ENCODE data around the gene LSS. TPM values are rescaled to one million over a fixed set of nuclear protein-coding genes. Genes with fewer than 3 reads are reported as not detected.
"Not testable (repeated sequence)": the region's sequence is repeated elsewhere in the genome, so short reads cannot be mapped to it uniquely, and the experiment has no call there.

Gene LSS
- total and polyA plus RNA-seq, 2 donors: 14.9 to 15.4 TPM

DNA sequence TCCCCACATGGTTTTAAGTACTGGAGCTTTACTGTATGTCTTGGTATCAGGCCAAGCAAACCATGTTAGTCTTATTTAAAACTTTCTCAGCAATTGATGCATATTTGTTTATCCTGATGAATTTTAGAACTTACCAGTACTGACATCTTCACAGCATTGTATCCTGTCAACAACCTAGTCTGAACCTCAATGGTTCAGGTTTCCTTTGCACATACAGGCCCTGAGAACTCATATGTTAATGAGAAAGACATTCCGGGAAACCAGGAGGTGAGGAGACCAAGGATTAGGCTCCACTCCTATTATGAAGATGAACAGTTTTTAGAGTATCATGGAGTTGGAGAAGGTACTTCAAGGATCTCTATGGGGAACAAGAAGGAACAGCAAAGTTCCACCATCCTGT is 13.0 kb upstream of the LSS start:
- H3K9me3 ChIP-seq (ENCODE audit: control insufficient read depth in 2 of 2, insufficient read depth in 1 of 2, low read length in 1 of 2); H3K4me3 ChIP-seq (ENCODE audit: low read length in 2 of 2); H3K27ac ChIP-seq (ENCODE audit: low read depth in 1 of 2, low read length in 1 of 2); DNase-seq (ENCODE audit: low read depth in 6 of 9, low spot score in 9 of 9); H3K27me3 ChIP-seq (ENCODE audit: control insufficient read depth in 2 of 2, insufficient read depth in 1 of 2, low read length in 1 of 2); H3K4me1 ChIP-seq (ENCODE audit: control insufficient read depth in 2 of 2, insufficient read depth in 2 of 2, low read length in 2 of 2): not testable (repeated sequence)
- WGBS: 100% methylated on average over 1 of the region's 1 CpG
- peaks cover 70 to 81% of the 10 kb centered on the region in 2 donors for H3K36me3 ChIP-seq (ENCODE audit: control insufficient read depth in 2 of 2, insufficient read depth in 2 of 2, low read length in 1 of 2)

DNA sequence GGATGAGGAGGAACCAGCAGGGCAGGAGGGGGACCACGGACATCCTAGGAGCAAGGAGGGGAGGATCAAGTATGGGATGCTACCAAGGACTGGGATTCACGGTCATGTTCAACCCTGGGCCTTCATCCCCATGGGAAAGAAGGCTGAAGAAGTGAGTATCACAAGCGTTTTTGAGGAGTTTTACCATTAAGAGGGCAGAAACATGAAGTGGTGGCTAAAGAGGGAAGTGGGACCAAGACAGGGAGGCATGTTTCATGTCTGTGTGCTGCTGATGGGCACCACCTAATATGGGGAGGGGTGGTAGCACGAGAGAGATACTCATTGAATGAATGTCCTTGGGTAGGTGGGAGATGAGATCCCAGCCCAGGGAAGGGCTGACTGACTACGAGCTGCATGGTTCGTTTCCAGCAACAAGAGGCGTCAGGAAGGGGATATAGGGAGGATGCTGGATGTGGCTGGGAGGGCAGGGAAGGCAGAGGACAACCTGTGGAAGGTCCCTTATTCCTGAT is 11.3 kb upstream of the LSS start:
- H3K27me3 ChIP-seq (ENCODE audit: control insufficient read depth in 2 of 2, insufficient read depth in 1 of 2, low read length in 1 of 2): no peaks in the 10 kb centered on the region
- no peaks in the 10 kb centered on the region for H3K9me3 ChIP-seq (ENCODE audit: control insufficient read depth in 2 of 2, insufficient read depth in 1 of 2, low read length in 1 of 2)
- no peaks in the 10 kb centered on the region for H3K4me1 ChIP-seq (ENCODE audit: control insufficient read depth in 2 of 2, insufficient read depth in 2 of 2, low read length in 2 of 2)
- no peak overlapping the region for H3K27ac ChIP-seq (ENCODE audit: low read depth in 1 of 2, low read length in 1 of 2)
- DNase-seq (ENCODE audit: low read depth in 6 of 9, low spot score in 9 of 9): no peak
- 97% methylated on average over 7 of the region's 7 CpGs for WGBS
- H3K36me3 ChIP-seq (ENCODE audit: control insufficient read depth in 2 of 2, insufficient read depth in 2 of 2, low read length in 1 of 2): peaks cover 64 to 82% of the 10 kb centered on the region in 2 donors
- H3K4me3 ChIP-seq (ENCODE audit: low read length in 2 of 2): no peak overlapping the region

DNA sequence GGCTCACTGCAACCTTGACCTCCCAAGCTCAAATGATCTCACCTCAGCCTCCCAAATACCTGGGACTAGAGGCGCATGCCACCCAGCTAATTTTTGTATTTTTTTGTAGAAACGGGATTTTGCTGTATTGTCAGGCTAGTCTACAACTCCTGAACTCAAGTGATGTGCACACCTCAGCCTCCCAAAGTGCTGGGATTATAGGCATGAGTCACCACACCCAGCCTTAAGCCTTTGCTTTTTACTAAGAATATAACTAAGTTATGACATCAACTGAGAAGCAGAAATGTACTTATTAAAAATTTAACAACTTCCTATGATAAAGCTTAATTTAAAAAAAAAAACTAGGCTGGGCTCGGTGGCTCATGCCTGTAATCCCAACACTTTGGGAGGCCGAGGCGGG is 8.9 kb upstream of the LSS start:
- Histone ChIP-seq H3K4me3 (ENCODE audit: low read length in 2 of 2) (no peak overlapping the region), H3K27me3 (ENCODE audit: control insufficient read depth in 2 of 2, insufficient read depth in 1 of 2, low read length in 1 of 2) (no peaks in the 10 kb centered on the region), H3K27ac (ENCODE audit: low read depth in 1 of 2, low read length in 1 of 2) (no peak overlapping the region), H3K9me3 (ENCODE audit: control insufficient read depth in 2 of 2, insufficient read depth in 1 of 2, low read length in 1 of 2) (no peaks in the 10 kb centered on the region), H3K4me1 (ENCODE audit: control insufficient read depth in 2 of 2, insufficient read depth in 2 of 2, low read length in 2 of 2) (no peaks in the 10 kb centered on the region), H3K36me3 (ENCODE audit: control insufficient read depth in 2 of 2, insufficient read depth in 2 of 2, low read length in 1 of 2) (peaks cover 58 to 68% of the 10 kb centered on the region in 2 donors)
- no peak for DNase-seq (ENCODE audit: low read depth in 6 of 9, low spot score in 9 of 9)
- 94% methylated on average over 5 of the region's 5 CpGs for WGBS

DNA sequence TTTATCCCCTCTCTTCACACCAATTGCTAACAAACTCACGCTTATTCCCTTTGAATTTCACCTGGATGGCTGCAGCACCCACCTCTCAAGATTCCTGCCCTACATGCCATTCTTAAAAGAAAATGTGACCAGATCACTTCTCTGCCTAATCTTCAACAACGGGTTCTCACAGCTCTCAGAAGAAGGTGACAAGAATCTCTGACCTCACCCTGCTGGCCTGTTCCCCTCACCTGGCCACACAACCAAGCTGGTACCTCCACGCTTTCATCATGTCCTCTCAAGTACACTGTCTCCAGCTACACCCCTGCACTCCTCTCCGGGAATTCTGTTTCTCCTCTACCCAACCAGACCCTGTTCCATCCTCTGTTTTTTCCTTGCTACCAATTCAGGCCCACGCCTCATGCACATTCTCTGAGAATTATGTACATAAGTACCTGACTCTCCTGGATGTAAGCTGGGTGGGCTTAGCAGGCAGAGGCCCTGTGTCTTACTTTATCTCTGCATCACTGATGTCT is 5.9 kb upstream of the LSS start:
- no peak for DNase-seq (ENCODE audit: low read depth in 6 of 9, low spot score in 9 of 9)
- Histone ChIP-seq H3K9me3 (ENCODE audit: control insufficient read depth in 2 of 2, insufficient read depth in 1 of 2, low read length in 1 of 2) (no peaks in the 10 kb centered on the region), H3K27ac (ENCODE audit: low read depth in 1 of 2, low read length in 1 of 2) (no peak overlapping the region), H3K4me3 (ENCODE audit: low read length in 2 of 2) (no peak overlapping the region), H3K36me3 (ENCODE audit: control insufficient read depth in 2 of 2, insufficient read depth in 2 of 2, low read length in 1 of 2) (peaks cover 36 to 45% of the 10 kb centered on the region in 2 donors), H3K27me3 (ENCODE audit: control insufficient read depth in 2 of 2, insufficient read depth in 1 of 2, low read length in 1 of 2) (no peaks in the 10 kb centered on the region), H3K4me1 (ENCODE audit: control insufficient read depth in 2 of 2, insufficient read depth in 2 of 2, low read length in 2 of 2) (peaks cover 3 to 5% of the 10 kb centered on the region in 2 donors)
- WGBS: 58% methylated on average over 5 of the region's 5 CpGs

DNA sequence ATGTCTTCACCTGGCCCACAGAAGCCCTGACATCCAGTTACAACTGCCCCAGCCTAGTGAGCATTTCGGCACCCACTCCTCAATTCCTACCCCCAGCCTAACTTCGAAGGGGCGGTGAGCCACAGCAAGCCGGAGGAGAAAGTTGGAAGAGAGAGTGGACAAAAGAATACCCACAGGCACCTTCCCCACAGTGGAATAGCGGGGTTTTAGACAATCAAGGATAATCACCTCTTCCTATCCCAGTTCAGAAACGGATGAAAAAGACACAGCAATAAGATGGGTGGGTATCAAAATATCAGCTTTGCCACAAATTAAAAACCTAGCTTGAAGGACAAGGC is 1.3 kb upstream of the LSS start:
- H3K36me3 ChIP-seq (ENCODE audit: control insufficient read depth in 2 of 2, insufficient read depth in 2 of 2, low read length in 1 of 2): peaks cover 15 to 19% of the 10 kb centered on the region in 2 donors
- H3K27me3 ChIP-seq (ENCODE audit: control insufficient read depth in 2 of 2, insufficient read depth in 1 of 2, low read length in 1 of 2): no peaks in the 10 kb centered on the region
- 97% methylated on average over 6 of the region's 6 CpGs for WGBS
- H3K9me3 ChIP-seq (ENCODE audit: control insufficient read depth in 2 of 2, insufficient read depth in 1 of 2, low read length in 1 of 2): peaks cover 0 to 4% of the 10 kb centered on the region in 2 donors
- peaks cover 12 to 23% of the 10 kb centered on the region in 2 donors for H3K4me1 ChIP-seq (ENCODE audit: control insufficient read depth in 2 of 2, insufficient read depth in 2 of 2, low read length in 2 of 2)
- DNase-seq (ENCODE audit: low read depth in 6 of 9, low spot score in 9 of 9): no peak
- peak overlapping the region; percentile 54 to 85 for H3K4me3 ChIP-seq (ENCODE audit: low read length in 2 of 2)
- H3K27ac ChIP-seq (ENCODE audit: low read depth in 1 of 2, low read length in 1 of 2): no peak overlapping the region

DNA sequence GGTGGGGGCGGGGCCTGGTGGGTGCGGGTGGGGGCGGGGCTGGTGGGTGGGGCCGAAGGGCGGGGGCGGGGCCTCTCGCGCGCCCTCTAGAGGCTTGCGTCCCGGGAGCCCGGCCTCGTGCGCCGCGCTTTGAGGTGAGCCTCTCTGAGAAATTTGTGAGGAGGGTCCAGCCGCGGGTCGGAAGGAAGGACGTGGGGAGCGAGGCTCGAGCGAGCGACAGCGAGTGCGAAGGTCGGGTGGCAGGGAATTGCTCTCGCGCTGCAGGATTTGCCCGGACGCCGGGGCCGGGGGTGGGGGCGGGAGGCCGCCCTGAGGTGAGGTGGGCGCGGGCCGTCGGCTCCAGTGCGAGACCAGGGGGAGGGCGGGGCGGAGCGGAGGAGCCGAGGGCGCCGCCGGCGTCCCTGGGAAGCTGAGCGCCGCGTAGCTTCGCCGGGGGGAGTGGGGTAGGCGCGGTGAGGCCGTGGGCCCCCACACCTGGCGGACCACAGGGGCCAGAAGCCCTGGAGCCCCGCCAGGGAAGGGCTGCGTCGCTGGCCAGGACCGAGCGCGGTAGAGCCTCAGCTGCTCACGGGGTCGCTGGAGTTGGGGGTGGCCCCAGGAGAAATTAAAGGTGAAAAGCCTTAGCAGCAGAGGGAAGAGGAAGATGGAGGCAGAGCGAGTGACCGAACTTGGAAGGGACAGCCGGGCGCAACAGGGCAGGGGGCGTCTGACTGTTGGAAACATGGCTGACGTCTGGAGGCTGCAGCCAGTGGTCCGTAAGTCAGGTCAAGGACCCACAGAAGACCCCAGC is 754 bp upstream of the LSS start:
- Histone ChIP-seq H3K36me3 (ENCODE audit: control insufficient read depth in 2 of 2, insufficient read depth in 2 of 2, low read length in 1 of 2) (peaks cover 9 to 13% of the 10 kb centered on the region in 2 donors), H3K4me1 (ENCODE audit: control insufficient read depth in 2 of 2, insufficient read depth in 2 of 2, low read length in 2 of 2) (peaks cover 12 to 23% of the 10 kb centered on the region in 2 donors), H3K9me3 (ENCODE audit: control insufficient read depth in 2 of 2, insufficient read depth in 1 of 2, low read length in 1 of 2) (peaks cover 0 to 4% of the 10 kb centered on the region in 2 donors), H3K27ac (ENCODE audit: low read depth in 1 of 2, low read length in 1 of 2) (peak overlapping the region in 1 of 2 donors; percentile 60), H3K27me3 (ENCODE audit: control insufficient read depth in 2 of 2, insufficient read depth in 1 of 2, low read length in 1 of 2) (no peaks in the 10 kb centered on the region), H3K4me3 (ENCODE audit: low read length in 2 of 2) (peak overlapping the region; percentile 54 to 85)
- 3% methylated on average over 72 of the region's 72 CpGs for WGBS
- peak in 1 of 9 donors; percentile 10 for DNase-seq (ENCODE audit: low read depth in 6 of 9, low spot score in 9 of 9)

DNA sequence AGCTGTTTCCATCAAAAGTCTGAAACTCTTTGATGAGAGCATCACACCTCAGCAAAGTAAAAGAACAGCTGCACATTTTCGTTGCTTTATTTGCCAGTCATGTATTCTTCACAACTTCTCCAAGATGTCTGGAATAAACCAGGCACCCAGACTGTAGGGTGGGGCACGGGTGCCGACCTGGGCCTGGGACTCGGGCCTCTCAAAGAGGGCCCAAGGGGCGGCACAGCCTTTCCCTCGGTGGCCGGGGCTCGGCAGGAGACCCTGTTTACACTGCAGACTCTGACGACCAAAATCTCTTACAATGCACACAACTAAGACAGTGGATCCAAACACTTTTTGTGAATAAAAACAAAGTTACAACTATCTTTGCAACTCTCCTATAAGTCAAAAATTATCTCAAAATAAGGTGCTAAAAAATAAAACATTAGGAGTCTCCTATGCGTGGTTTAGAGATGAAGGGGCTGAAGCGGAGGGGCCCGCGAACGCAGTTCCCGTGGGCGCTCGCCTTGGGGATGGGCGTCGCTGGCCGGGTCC is 696 bp downstream of the LSS start:
- H3K27ac ChIP-seq (ENCODE audit: low read depth in 1 of 2, low read length in 1 of 2): peak overlapping the region; percentile 87 to 90
- peak overlapping the region; percentile 75 to 85 for H3K4me3 ChIP-seq (ENCODE audit: low read length in 2 of 2)
- H3K36me3 ChIP-seq (ENCODE audit: control insufficient read depth in 2 of 2, insufficient read depth in 2 of 2, low read length in 1 of 2): peaks cover 3 to 7% of the 10 kb centered on the region in 2 donors
- peaks cover 0 to 4% of the 10 kb centered on the region in 2 donors for H3K9me3 ChIP-seq (ENCODE audit: control insufficient read depth in 2 of 2, insufficient read depth in 1 of 2, low read length in 1 of 2)
- 1% methylated on average over 20 of the region's 20 CpGs for WGBS
- DNase-seq (ENCODE audit: low read depth in 6 of 9, low spot score in 9 of 9): peak in 6 of 9 donors; percentile 9 to 70 (median 39)
- no peaks in the 10 kb centered on the region for H3K27me3 ChIP-seq (ENCODE audit: control insufficient read depth in 2 of 2, insufficient read depth in 1 of 2, low read length in 1 of 2)
- H3K4me1 ChIP-seq (ENCODE audit: control insufficient read depth in 2 of 2, insufficient read depth in 2 of 2, low read length in 2 of 2): peaks cover 12 to 23% of the 10 kb centered on the region in 2 donors

DNA sequence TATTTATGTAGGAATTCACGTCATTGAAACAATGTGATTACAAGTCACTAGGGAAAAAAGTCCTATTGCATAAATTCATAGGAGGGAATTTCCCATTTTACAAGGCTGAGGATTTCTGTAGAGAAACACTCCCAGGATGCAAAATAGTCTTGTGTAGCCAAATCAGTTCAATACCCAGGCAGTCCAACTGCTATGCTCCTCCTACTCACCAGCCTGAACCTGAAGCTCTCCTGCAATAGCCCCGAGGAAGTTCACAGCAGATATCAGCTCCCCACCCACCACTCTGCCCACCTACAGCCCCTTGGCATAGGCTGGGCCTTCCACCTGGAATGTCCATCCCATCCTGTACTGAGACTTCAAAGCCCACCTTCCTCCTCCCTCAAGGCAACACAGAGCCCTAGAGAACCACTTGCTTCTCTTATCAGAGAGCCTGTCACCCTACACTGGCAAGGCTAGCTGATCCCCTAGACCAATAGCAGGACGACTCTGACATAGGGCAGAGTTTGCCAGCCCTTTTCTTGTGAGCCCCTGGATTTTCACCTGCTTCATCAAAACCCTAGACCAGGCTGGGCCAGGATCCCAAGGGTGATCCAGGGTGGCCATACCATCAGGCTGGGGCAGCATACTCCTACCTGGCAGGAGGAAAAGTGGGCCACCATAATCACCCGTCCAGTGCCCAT is 1.5 kb downstream of the LSS start:
- Histone ChIP-seq H3K36me3 (ENCODE audit: control insufficient read depth in 2 of 2, insufficient read depth in 2 of 2, low read length in 1 of 2) (peaks cover 8% of the 10 kb centered on the region in 2 donors), H3K27me3 (ENCODE audit: control insufficient read depth in 2 of 2, insufficient read depth in 1 of 2, low read length in 1 of 2) (no peaks in the 10 kb centered on the region), H3K9me3 (ENCODE audit: control insufficient read depth in 2 of 2, insufficient read depth in 1 of 2, low read length in 1 of 2) (peaks cover 0 to 4% of the 10 kb centered on the region in 2 donors), H3K4me1 (ENCODE audit: control insufficient read depth in 2 of 2, insufficient read depth in 2 of 2, low read length in 2 of 2) (peaks cover 12 to 23% of the 10 kb centered on the region in 2 donors), H3K27ac (ENCODE audit: low read depth in 1 of 2, low read length in 1 of 2) (peak overlapping the region in 1 of 2 donors; percentile 39), H3K4me3 (ENCODE audit: low read length in 2 of 2) (peak overlapping the region in 1 of 2 donors; percentile 12)
- no peak for DNase-seq (ENCODE audit: low read depth in 6 of 9, low spot score in 9 of 9)
- WGBS: 85% methylated on average over 4 of the region's 4 CpGs

DNA sequence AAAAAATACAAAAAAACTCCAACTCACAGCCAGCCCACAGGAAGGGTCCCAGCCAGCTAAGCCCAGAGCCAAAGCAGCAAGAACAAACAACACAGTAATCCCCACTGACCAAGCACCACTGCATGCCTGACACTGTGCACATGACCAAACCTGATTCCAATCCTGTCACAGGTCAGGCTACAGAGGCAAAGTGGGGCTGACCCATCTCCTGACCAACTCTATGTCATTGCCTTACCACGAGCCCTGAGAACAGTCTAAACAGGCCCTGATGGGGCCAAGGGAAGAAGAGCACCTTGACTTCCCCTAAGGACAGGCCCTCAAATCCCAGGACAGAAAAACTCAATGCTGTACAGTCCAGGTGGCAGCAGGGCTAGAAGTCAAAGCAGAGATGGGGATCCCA is 2.4 kb downstream of the LSS start:
- Histone ChIP-seq H3K4me3 (ENCODE audit: low read length in 2 of 2) (no peak overlapping the region), H3K4me1 (ENCODE audit: control insufficient read depth in 2 of 2, insufficient read depth in 2 of 2, low read length in 2 of 2) (peaks cover 12 to 23% of the 10 kb centered on the region in 2 donors), H3K36me3 (ENCODE audit: control insufficient read depth in 2 of 2, insufficient read depth in 2 of 2, low read length in 1 of 2) (peaks cover 10 to 17% of the 10 kb centered on the region in 2 donors), H3K27me3 (ENCODE audit: control insufficient read depth in 2 of 2, insufficient read depth in 1 of 2, low read length in 1 of 2) (no peaks in the 10 kb centered on the region), H3K9me3 (ENCODE audit: control insufficient read depth in 2 of 2, insufficient read depth in 1 of 2, low read length in 1 of 2) (peaks cover 0 to 4% of the 10 kb centered on the region in 2 donors), H3K27ac (ENCODE audit: low read depth in 1 of 2, low read length in 1 of 2) (no peak overlapping the region)
- DNase-seq (ENCODE audit: low read depth in 6 of 9, low spot score in 9 of 9): no peak
- 96% methylated on average over 1 of the region's 1 CpG for WGBS

Data from thymus (tissue), 11 donors.